GM19467 (cell line): Measurements from ENCODE around the gene DCLK1.
A peak's percentile ranks its signal among the peaks of the same experiment; 100 is the strongest.

Source experiments
- ATAC-seq: cut with Tn5 transposase; IDR thresholded peaks from one replicate; pipeline ENCODE4 v1.9.1; 2021; ENCODE audit warnings: mild to moderate bottlenecking, moderate library complexity; ENCODE audit not compliant: unreplicated experiment

Gene DCLK1

GRCh38 chr13:35767256-35767976 lies 363.8 kb downstream of the DCLK1 start:
- ATAC-seq: no peak

GRCh38 chr13:35766663-35767062 lies 364.5 kb downstream of the DCLK1 start:
- no peak for ATAC-seq

GRCh38 chr13:35765941-35766340 lies 365.2 kb downstream of the DCLK1 start:
- ATAC-seq: no peak

- no peak for ATAC-seq
These were observed 365.8 kb downstream of the DCLK1 start for GRCh38 chr13:35765366-35765765.

- no peak for ATAC-seq
These were observed 366.7 kb downstream of the DCLK1 start for GRCh38 chr13:35764326-35765015.

- ATAC-seq: no peak
These were observed 367.4 kb downstream of the DCLK1 start for GRCh38 chr13:35763782-35764123.

- ATAC-seq: no peak
These were observed 368.0 kb downstream of the DCLK1 start for GRCh38 chr13:35763060-35763781.

GRCh38 chr13:35761440-35762252 lies 369.5 kb downstream of the DCLK1 start:
- ATAC-seq: no peak

GRCh38 chr13:35760735-35761281 lies 370.4 kb downstream of the DCLK1 start:
- no peak for ATAC-seq

GRCh38 chr13:35747594-35747993 lies 383.6 kb downstream of the DCLK1 start:
- no peak for ATAC-seq

- no peak for ATAC-seq
These were observed 386.5 kb downstream of the DCLK1 start for GRCh38 chr13:35744566-35745178.

- ATAC-seq: no peak
These were observed 387.0 kb downstream of the DCLK1 start for GRCh38 chr13:35744144-35744543.

- ATAC-seq: no peak
These were observed 388.0 kb downstream of the DCLK1 start for GRCh38 chr13:35743165-35743564.

GRCh38 chr13:35741657-35742056 lies 389.5 kb downstream of the DCLK1 start:
- ATAC-seq: no peak

GRCh38 chr13:35736876-35737275 lies 394.3 kb downstream of the DCLK1 start:
- no peak for ATAC-seq

GRCh38 chr13:35733827-35734226 lies 397.4 kb downstream of the DCLK1 start:
- ATAC-seq: no peak

GRCh38 chr13:35732565-35732964 lies 398.6 kb downstream of the DCLK1 start:
- no peak for ATAC-seq

GRCh38 chr13:35731471-35731870 lies 399.7 kb downstream of the DCLK1 start:
- ATAC-seq: no peak

GRCh38 chr13:35729926-35730627 lies 401.1 kb downstream of the DCLK1 start:
- ATAC-seq: peak; percentile 84

- no peak for ATAC-seq
These were observed 403.3 kb downstream of the DCLK1 start for GRCh38 chr13:35727881-35728280.
